Colonic mucosa (tissue), 4 donors: Measurements from ENCODE around the gene SYN1. TPM values are rescaled to one million over a fixed set of nuclear protein-coding genes. Genes with fewer than 3 reads are reported as not detected.

Experiments
- DNase-seq: peaks from one replicate; pipeline ENCODE4 v3.0.0-alpha.2; 2020
- H3K27ac ChIP-seq: fragments of 200-600 bp; one replicate; pipeline ENCODE4 v1.8.0; 2021
- H3K27me3 ChIP-seq: fragments of 200-600 bp; one replicate; pipeline ENCODE4 v1.8.0; 2021
- H3K36me3 ChIP-seq: fragments of 200-600 bp; one replicate; pipeline ENCODE4 v1.8.0; 2021
- H3K4me1 ChIP-seq: fragments of 200-600 bp; one replicate; pipeline ENCODE4 v1.8.0; 2021; ENCODE audit warnings: mild to moderate bottlenecking
- H3K4me3 ChIP-seq: fragments of 200-600 bp; one replicate; pipeline ENCODE4 v1.8.0; 2021
- H3K9ac ChIP-seq, 2 donors: one replicate each; pipeline ENCODE4 v1.7.0; 2013; ENCODE audit warnings: control low read depth in 2 of 2, low read depth in 2 of 2, low read length in 2 of 2
- H3K9me3 ChIP-seq: fragments of 200-600 bp; one replicate; pipeline ENCODE4 v1.8.0; 2021
- intact Hi-C: fragments of 100-400 bp; cut with DNase I; formaldehyde crosslinking; loops from one replicate; pipeline ENCODE4 v1.14.1; 2022
- total RNA-seq, 2 donors: library from RNA; stranded (reverse); fragmentation: NEBNext Ultra II Directional in 1 of 2; extraction: Animal tissue kit (Norgen Biotek cat#: 25700) in 1 of 2; gene quantifications; one replicate each; pipeline ENCODE4 v1.2.1, GENCODE V29; 2021
- TF ChIP-seq, protein P1 (sequence below): fragments of 200-600 bp; IDR thresholded peaks from one replicate; pipeline ENCODE4 v1.8.0; 2022; ENCODE audit warnings: antibody characterized with exemption, mild to moderate bottlenecking
- donor health status: healthy.
- donor health status: DM: no; HTN: no; CAD: no.
- donor health status: DM: no; HTN: no; CAD: no.

Gene SYN1
- total RNA-seq, 2 donors from 2014 or later, result 0.96 to 1.5 TPM

DNA sequence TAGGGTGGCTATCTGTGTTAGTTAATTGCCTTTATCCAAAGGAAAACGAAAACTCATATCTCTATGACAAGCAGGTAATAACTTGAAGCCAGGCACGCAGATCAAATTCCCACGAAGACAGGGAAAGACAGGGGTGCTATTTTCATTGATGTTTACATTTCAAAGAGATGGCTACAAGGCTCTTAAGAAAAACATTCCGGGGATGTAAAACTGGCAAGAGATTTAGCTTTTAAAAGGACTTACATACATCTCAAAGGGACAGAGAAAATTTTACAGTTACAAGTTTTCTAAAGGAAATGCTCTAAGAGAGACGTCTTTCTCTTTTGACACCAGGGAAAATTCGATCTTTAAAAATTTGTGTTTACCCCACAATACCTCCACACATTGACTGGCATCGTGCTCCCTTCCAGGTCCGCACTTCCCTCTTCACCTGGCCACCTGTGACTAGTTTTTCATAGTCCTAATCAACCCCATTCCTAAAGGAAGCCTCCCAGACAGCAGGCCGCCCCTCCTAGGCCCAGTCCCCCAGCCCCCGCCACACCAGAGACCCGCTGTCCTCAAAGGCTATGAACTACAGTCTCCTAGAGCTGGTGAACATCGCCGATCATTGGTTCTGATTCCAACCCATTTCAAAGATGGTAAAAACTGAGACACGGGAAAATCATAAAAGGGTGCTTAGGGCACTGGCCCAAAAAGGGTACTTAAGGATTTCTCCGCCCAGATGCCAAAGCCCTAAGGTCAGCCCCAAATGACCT lies 59.3 kb downstream of the SYN1 start:
- DNase-seq, result no peak
- peak overlapping the region; percentile 41 for H3K4me3 ChIP-seq
- H3K9ac ChIP-seq, result peak overlapping the region; percentile 40 to 44
- peak overlapping the region; percentile 86 for H3K27ac ChIP-seq
- intact Hi-C loops, result no loop called here
- no peaks in the 10 kb centered on the region for H3K4me1 ChIP-seq
- H3K27me3 ChIP-seq, result no peaks in the 10 kb centered on the region
- no peaks in the 10 kb centered on the region for H3K36me3 ChIP-seq
- TF ChIP-seq, protein P1, sequence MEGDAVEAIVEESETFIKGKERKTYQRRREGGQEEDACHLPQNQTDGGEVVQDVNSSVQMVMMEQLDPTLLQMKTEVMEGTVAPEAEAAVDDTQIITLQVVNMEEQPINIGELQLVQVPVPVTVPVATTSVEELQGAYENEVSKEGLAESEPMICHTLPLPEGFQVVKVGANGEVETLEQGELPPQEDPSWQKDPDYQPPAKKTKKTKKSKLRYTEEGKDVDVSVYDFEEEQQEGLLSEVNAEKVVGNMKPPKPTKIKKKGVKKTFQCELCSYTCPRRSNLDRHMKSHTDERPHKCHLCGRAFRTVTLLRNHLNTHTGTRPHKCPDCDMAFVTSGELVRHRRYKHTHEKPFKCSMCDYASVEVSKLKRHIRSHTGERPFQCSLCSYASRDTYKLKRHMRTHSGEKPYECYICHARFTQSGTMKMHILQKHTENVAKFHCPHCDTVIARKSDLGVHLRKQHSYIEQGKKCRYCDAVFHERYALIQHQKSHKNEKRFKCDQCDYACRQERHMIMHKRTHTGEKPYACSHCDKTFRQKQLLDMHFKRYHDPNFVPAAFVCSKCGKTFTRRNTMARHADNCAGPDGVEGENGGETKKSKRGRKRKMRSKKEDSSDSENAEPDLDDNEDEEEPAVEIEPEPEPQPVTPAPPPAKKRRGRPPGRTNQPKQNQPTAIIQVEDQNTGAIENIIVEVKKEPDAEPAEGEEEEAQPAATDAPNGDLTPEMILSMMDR, result no peak
- H3K9me3 ChIP-seq, result no peaks in the 10 kb centered on the region

DNA sequence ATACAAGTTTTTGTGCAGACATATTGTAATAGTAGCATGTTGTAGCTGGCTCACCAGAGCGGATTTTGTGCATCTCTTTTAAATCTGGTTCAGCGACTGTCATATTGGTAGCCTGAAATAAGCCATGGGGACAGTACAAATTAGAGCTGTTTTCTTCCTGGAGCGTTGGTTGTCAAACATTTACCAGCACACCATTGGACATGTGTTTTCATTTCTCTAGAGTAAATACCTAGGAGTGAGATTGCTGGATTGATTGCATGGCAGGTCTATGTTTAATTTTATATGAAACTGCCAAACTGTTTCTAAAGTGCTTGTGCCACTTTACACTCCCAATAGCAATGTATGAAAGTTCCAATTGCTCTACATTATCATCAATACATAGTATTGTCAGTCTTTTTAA lies 61.2 kb downstream of the SYN1 start:
- Histone ChIP-seq H3K9me3 (no peaks in the 10 kb centered on the region), H3K27ac (peak overlapping the region; percentile 40), H3K4me3 (no peak overlapping the region), H3K4me1 (no peaks in the 10 kb centered on the region), H3K27me3 (no peaks in the 10 kb centered on the region), H3K9ac (no peak overlapping the region), H3K36me3 (no peaks in the 10 kb centered on the region)
- intact Hi-C loops, result no loop called here
- DNase-seq, result no peak
- TF ChIP-seq, protein P1, result no peak

DNA sequence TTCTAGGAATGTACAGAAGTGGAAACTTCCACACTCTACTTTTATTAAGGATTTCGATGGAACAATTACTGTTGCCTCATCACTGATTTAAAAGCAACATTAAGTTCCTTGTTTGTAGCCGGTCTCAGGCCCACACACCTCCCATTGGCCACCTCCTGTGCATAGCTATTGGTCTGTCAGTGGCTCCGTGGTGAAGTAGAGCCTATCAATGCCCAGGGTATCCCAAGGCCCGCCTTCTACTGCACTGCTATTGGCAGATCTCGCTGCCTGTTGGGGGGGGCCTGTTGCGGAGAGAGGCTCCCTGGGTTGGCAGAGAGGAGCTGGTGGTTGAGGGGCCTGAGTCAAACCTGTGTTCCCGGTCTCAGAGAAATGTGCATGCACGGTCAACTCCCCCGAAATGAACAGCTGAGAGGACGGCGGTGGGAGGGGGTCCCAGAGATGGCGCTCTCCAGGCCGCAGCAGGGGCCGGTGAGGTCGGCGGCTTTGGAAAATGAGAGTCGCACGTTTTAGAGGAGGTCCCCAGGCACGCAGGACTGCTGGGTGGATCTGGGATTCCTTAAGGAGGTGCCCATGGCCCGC lies 63.5 kb downstream of the SYN1 start:
- Histone ChIP-seq H3K27ac (peak overlapping the region; percentile 73), H3K36me3 (no peaks in the 10 kb centered on the region), H3K9me3 (no peaks in the 10 kb centered on the region), H3K27me3 (no peaks in the 10 kb centered on the region), H3K4me3 (peak overlapping the region; percentile 40), H3K9ac (peak overlapping the region; percentile 43 to 80), H3K4me1 (no peaks in the 10 kb centered on the region)
- intact Hi-C loops, result no loop called here
- DNase-seq, result peak; percentile 91
- TF ChIP-seq, protein P1, result no peak

DNA sequence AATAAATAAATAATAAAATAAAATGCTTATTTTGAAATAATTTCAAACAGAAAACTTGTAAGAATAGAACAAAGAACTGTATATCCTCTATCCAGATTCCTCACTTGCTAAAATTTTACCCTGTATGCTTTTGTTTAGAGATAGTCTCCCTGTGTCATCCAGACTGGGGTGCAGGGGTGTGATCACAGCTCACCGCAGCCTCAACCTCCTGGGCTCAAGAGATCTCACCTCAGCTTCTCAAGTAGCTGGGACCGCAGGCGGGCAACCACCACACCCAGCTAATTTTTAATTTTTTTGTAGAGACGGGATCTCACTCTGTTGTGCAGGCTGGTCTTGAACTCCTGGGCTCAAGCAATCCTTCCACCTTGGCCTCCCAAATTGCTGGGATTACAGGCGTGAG lies 76.2 kb downstream of the SYN1 start:
- H3K9me3 ChIP-seq, result no peaks in the 10 kb centered on the region
- H3K4me1 ChIP-seq, result no peaks in the 10 kb centered on the region
- no peak overlapping the region for H3K9ac ChIP-seq
- H3K4me3 ChIP-seq, result no peak overlapping the region
- intact Hi-C loops, result loop anchor here (5.0 kb wide), 1 partner anchor 99 kb away; no protein-coding TSS in a partner anchor
- H3K27ac ChIP-seq, result no peak overlapping the region
- H3K27me3 ChIP-seq, result no peaks in the 10 kb centered on the region
- no peak for DNase-seq
- TF ChIP-seq, protein P1, result no peak
- H3K36me3 ChIP-seq, result no peaks in the 10 kb centered on the region

DNA sequence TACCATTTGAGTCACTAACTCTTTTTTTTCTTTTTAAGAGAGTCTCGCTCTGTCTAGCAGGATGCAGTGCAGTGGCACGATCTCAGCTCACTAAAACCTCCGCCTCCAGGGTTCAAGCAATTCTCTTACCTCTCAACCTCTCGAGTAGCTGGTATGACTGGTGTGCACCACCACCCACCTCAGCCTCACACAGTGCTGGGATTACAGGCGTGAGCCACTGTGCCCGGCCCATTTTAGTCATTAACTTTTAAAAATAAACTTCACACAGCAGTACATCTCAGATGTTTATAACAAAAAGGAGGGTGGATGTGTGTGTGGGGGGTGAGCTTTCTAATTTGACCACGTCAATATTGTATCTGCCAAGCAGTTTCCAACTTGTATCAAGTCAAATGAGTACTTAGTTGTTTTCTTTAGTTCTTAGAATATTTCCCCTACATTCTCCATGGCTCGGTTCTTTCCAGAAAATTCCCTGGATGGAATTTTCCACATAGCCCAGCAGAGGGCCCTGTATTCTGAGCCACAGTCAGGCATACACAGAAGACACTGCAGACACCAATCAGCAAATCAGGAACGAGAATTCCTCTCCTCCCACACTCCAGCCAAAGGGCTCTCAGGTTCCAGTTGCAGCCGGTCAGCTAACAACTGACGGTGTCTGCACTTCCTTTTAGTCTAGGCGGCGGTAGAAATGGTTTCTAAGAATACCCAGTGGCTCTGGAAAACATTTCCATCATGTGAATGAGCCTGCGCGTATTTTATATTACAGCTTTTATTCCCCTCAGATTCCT lies 78.7 kb downstream of the SYN1 start:
- DNase-seq, result peak; percentile 79
- H3K4me1 ChIP-seq, result no peaks in the 10 kb centered on the region
- peak overlapping the region; percentile 27 for H3K27ac ChIP-seq
- no peaks in the 10 kb centered on the region for H3K36me3 ChIP-seq
- TF ChIP-seq, protein P1, result peak; percentile 44
- no peak overlapping the region for H3K9ac ChIP-seq
- no peak overlapping the region for H3K4me3 ChIP-seq
- intact Hi-C loops, result loop anchor here (5.0 kb wide), 1 partner anchor 101 kb away; no protein-coding TSS in a partner anchor
- H3K9me3 ChIP-seq, result no peaks in the 10 kb centered on the region
- H3K27me3 ChIP-seq, result no peaks in the 10 kb centered on the region
